Measurements from ENCODE around the gene GABRE.

- no peak for TF ChIP-seq MYC (IDR thresholded peaks at IDR 0.05; ENCODE audit: low read depth, low read length)
- no peak for TF ChIP-seq CTCF (IDR thresholded peaks at IDR 0.05; ENCODE audit: extremely low read depth in 1 of 2, insufficient read depth in 1 of 2, low read depth in 1 of 2, low read length in 2 of 2)
- no peak for TF ChIP-seq JUN (IDR thresholded peaks at IDR 0.05; ENCODE audit: borderline replicate concordance, insufficient read depth, insufficient read length, low read depth)
- TF ChIP-seq FOS (IDR thresholded peaks at IDR 0.05; ENCODE audit: borderline replicate concordance, insufficient read depth, low read length), result no peak
- no peak for TF ChIP-seq POLR2A (IDR thresholded peaks at IDR 0.05; ENCODE audit: low read depth, low read length)
Observed at GRCh38 chrX:151997539-151997938, 23.1 kb upstream of the GABRE start.
